ENCODE results near the gene ZNF385A.

DNA sequence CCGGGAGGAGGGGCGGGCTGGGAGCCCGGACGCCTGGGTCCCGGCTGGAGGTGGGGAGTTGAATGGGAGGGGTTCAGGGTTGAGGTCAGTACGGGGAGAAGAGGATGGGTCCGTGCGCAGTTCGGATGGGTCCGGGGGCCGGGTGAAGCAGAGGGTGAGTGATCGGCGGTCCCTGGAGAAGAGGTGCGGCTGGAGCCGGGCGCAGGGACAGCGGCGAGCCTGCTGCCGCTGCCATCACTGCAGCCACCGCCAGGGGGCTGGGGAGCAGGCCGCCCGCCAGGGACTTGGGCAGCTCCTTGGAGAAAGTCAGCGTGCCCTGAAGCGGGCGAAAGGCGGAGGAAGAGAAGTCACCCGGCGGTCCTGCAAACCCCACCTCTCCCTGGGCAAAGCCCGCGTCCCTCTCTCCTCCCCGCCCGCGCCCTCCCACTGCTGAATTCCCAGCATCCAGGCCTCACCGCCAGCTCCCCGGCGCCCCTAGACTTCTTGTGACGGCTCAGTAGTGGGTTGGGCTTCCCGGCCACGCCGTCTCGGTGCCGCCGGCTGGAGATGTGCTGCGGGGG is 14.3 kb downstream of the ZNF385A start:
- peak; percentile 97 for TF ChIP-seq ZBTB33 (CRISPR knock-in tag; IDR thresholded peaks at IDR 0.05)
- no peak for TF ChIP-seq C11orf30 (IDR thresholded peaks at IDR 0.05; ENCODE audit: low read depth)
